Activated naive CD4-positive, alpha-beta T cell treated with Interleukin-2 at 50 U/mL for 16 hours (primary cell): ENCODE measurements around the gene ABCG5.
A peak's percentile ranks its signal among the peaks of the same experiment; 100 is the strongest.

Source experiments
- DNase-seq: peaks from one replicate; pipeline ENCODE4 v3.0.0-alpha.2; 2020

ABCG5 gene

DNA sequence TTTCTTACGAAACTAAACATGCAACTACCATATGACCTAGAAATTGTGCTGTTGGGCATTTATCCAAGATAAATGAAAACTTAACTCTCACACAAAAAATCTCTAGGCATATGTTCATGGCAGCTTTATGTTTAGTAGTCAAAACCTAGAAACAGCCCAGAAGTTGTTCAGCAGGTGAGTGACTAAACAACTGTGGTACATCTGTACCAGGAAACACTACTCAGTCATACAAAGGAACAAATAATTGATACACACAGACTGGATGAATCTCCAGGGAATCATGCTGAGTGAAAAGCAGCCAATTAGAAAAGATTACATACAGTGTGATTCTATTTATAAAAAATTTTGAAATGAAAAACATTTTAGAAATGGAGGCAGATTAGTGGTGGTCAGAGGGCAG, 35.5 kb downstream of the ABCG5 start:
- no peak for DNase-seq

DNA sequence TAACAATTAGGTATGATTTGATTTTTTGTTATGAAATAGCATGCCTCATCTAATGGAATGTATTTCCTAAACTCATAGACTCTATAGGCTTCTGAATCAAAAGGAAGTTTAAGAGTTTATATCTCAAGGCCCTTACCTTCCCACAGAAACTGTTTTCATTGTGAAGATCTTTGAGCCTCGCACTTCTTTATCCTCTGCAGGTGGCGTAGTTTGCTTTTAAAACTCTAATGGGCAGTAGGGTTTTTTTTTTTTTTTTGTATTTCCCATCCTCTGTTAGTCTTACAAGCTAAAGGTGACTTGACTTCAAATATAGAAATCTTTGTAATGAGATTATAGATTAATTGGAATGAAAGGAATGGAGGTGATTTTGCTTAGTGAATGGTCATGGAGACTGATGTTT, 36.5 kb downstream of the ABCG5 start:
- DNase-seq, result no peak

DNA sequence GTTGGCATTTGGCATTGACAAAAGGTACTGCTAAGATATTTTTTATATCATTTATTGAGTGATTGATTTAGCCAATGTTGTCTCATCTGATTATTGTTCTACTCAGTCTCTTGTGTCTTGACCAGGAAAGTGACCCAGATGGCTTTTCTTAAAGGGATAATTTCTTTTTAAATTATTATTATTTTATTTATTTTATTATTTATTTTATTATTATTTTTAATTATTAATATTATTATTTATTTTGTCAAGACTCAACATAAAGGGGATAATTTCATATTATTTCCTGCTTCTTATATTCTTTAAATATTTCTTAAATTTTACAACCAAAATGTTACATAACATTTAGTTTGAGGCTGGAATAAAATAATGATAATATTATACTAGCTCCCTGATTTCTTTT, 37.7 kb downstream of the ABCG5 start:
- no peak for DNase-seq

DNA sequence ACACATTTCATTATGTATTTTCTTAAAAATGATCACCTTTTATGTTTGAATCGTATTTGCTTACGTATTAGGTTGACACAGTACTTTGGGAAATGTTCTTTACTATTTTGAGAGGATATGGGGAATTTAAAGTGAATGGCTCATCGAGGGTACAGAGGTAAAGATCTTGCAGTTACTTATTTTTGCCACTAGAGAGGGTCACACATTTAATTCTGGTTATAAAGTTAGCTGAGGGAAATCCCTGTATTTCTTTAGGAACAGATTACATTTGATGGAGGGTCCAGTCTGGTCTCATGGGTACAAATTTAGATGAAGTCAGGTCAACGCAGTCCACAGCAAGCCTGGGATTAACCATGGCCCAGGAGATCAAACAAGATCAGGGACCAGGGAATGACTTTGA, 40.3 kb downstream of the ABCG5 start:
- DNase-seq, result no peak

DNA sequence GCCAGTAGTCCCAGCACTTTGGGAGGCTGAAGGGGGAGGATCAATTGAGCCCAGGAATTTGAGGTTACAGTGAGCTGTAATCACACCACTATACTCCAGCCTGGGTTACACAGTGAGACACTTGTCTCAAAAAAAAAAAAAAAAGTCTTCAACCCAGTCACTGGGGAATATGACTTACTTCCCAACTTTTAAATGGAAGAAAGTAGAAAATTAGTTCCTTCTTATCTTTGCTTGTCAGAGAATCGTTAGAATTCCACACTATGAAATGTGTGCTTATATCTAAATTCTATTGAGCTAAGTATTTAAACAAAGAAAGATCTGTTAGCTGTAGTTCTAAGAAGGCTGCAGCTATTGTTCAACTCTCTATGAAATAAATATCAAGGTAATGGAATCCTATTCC, 42.4 kb downstream of the ABCG5 start:
- no peak for DNase-seq

DNA sequence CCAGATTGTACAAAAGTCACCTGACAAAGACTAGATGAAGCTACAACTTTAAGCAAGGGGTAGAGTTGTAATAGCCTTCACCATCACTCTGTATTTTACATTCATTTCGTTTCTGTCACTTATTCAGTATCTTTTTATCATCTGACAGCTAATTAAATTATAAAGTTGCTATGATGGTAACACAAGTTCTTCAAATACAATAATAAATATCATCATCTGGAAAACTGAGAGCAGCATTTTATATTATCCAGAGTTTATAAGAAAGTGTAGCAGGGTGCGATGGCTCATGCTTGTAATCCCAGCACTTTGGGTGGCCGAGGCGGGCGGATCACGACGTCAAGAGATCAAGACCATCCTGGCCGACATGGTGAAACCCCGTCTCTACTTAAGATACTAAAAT, 43.7 kb downstream of the ABCG5 start:
- DNase-seq, result no peak

DNA sequence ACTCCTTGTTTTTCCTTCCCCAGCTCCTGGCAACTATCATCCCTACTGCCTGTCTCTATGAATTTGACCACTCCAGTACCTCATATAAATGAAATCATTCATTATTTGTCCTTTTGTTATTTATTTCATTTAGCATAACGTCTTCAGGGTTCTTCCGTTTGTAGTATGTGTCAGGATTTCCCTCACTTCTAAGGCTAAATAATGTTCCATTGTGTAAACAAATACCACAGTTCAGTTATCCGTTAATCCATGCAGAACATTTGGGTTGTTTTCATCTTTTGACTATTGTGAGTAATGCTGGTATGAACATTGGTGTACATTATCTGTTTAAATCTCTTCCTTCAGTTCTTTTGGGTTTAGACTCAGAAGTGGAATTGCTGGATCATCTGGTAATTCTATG, 46.0 kb downstream of the ABCG5 start:
- DNase-seq, result no peak

DNA sequence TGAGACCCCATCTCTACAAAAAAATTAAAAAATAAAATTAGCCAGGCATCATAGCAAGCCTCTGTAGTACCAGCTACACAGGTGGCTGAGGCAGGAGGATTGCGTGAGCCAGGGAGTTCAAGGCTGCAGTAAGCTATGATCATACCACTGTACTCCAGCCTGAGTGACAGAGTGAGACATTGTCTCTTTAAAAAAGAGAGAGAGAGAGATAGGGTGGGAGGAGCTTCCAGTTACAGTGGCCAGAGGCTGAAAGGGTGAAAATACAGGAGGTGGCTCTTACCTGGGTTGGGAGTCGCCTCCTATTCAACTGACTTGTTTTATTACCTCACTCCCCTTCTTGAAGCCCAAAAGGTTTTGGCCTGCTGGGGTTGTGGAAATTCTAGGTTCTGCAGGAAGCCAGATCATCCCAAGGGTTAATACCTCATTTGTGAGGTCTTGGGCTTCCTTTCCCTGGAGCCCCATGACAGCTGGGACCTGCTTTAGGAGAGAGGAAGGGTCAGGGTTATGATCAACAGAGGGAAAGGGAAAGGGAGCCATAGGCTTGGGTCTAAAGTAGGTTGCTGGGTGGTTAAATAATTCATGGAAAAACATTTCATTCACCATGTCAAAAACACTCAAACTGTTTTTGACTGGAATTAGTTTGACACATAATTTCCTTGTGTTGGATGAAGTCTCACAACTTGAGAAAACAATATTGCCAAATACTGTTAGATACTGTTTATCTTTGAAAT, 47.4 kb downstream of the ABCG5 start:
- DNase-seq, result no peak

DNA sequence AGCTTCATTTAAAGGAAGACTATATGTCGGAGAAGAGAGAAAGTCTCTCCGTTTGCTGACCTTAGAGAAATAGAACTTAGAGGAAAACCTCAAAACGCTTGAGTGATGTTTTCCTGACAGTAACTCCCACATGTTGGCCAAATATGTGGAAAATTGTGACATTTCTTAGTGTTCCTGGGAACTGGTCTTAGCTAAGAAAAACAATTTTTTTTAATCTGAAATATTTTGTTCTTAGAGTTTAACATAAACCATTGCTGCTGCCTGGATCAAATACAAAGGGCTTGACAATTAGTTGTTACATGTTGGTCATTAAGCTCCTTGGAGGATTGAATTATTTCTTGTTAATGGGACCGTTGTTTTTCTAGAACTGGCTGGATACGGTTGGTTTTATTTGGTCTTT, 48.5 kb downstream of the ABCG5 start:
- DNase-seq, result no peak

DNA sequence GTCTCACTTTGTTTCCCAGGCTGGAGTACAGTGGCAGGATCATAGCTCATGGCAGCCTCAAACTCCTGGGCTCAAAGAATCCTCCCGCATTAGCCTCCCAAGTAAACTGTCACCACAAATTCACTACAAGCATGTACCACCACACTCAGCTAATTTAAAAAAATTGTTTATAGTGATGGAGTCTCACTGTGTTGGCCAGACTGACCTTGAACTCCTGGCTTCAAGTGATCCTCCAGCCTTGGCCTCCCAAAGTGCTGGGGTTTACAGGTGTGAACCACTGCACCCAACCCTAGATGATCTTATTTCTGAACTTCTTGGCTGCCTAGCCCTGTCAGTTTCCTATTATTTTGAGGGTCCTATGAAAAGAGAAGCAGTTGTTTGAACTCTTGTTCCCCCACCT, 50.0 kb downstream of the ABCG5 start:
- DNase-seq, result no peak

DNA sequence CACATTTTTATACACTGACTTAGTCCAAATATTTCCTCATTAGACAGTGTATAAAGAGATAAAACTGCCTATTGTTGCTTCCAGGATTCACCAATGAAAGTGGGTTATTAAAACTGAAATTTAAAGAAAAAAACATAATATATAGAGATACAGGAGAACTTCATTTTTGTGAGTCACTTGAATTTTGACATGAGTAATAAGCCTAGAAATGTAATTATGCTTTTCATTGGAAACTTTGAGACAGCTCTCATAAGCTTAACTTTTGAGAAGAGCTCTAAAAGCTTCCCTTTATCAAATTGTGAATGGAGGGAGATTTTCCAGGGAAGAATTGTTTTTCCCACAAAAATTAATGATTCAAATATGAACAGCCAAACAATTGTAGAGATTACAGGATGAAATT, 50.7 kb downstream of the ABCG5 start:
- DNase-seq, result no peak

DNA sequence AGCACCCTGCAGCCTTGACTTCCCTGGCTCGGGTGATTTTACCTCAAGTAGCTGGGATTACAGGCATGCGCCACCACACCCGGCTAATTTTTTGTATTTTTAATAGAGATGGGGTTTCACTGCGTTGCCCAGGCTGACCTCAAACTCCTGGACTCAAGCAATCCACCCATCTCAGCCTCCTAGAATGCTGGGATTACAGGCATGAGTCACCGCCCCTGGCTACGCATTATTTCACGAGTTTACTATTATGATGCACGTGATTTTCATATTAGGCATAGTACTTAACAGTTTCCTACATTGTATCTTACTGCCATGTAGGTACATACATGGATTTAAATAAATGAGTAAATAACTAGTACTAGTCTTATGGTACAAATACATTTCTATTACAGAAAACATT, 60.4 kb downstream of the ABCG5 start:
- DNase-seq, result no peak

DNA sequence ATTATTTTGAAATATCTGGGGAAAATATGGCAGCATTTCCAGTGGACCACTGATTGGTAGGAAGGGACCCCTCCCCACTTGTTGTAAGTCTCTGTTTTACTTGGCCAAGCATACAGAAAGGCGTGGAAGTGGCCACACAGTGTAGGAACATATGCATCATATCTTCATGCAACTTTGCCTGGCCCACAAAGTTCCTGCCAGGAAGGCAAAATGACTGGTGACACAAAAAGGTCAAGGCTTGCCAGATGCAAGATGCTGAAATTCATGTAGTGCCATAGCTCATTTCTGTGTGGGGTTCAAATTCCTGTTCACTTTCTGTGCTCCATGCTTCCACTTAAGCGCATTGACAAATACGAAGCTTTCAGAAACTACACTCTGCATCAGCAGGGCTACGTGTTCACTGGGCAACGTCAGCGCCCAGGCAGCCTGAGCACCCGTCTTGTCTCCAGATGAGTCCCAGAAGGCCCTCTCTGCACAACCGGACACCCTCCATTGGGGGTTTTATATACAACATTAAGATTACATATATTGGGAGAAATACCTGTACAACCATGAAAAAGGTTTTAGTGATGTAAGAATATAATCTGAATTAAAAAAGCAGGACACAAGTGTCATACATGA, 61.2 kb downstream of the ABCG5 start:
- DNase-seq, result no peak

DNA sequence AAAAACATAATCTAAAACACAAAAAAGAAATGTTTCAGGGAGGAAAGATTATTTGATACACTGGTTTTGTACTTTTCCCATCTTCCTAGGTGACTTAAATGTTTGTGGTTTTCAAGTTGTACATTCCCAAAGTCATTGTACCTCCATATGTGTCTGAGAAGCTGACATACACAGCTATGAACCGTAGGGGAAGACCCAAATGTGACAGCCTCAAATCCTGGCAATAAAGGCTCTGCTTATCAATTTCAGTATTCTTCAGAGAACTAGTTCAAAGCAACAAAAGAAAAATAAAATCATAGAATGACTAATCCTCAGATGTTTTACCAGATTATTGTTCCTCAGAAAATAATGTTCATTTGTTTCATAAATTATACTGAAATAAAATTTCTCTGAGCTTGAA, 62.3 kb downstream of the ABCG5 start:
- DNase-seq, result no peak

DNA sequence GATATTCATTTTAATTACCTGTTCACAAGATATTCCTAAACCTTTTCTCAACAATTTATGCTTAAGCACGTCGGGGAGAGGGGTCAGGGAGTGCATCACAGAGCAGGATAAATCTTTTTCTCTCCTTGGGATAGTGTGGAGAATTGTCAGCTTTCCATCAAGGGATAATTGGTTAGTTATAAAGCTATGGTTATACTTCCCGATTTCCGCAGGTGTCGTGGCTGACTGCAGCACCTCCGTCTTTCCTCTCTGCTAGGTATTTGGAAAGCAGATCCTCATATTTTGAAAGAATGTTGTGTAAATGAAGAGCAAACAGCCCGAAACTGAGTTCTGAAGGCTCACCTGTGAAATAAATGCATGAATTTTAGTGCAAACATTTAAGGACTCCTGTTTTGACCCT, 64.0 kb downstream of the ABCG5 start:
- no peak for DNase-seq

DNA sequence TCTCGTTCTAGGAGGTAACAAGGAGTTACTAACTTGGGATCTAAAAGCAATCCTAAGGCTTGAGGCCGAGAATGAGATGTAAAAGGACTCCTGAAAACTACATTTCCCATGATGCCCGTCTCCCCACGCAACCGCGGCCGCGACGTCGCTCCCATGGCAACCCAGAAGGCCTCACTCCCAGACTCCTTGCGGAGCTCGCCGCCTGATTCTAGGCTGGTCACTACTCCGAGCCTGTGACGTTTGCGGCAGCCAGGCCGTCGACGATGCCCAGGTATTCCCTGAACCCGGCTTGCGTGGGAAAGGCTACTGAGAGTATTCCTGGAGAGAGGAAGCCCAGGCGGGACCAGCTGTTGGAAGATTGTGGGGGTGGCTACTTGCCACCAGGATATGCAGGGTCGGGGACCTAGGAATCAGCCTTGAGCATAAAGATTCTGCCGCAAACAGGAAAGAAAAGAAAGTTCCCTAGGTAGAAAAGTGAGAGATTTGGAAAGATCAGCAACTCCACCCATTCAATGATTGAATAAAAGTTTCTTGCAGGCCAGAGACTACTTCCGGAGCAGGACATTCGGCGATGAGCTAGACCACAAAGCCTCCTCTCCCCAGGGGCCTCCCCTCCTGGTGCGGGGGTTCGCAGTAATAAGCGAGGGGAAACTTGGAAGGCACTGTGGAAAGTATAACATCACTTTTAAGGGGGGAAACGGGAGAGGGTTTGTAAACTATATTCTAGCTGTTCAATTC, 64.6 kb downstream of the ABCG5 start, which contains the start of gene DYNC2LI1:
TSS of gene DYNC2LI1 (plus strand) at position 164 of the 738 bp plus-strand sequence. CDS start at position 264, 100 bp downstream.
- DNase-seq, result peak; percentile 82

DNA sequence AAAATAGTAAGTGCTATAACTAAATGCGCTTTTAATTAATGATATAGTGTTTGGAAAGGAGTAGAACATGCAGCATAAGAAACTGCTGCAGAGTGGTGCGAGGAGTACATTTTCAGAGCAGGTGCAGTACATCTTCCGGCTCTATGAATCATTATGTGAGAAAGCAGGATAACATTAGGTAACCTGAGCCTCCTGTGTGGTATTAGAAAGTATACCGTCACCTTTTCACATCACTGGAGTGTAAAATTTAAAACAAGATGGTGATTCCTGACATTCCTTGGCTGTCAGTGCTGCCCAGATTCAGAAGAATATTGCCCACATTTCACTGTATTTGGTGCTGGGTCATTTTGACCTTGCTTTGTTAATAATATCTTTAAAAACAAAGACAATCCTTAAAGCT, 72.6 kb downstream of the ABCG5 start:
- DNase-seq, result no peak

DNA sequence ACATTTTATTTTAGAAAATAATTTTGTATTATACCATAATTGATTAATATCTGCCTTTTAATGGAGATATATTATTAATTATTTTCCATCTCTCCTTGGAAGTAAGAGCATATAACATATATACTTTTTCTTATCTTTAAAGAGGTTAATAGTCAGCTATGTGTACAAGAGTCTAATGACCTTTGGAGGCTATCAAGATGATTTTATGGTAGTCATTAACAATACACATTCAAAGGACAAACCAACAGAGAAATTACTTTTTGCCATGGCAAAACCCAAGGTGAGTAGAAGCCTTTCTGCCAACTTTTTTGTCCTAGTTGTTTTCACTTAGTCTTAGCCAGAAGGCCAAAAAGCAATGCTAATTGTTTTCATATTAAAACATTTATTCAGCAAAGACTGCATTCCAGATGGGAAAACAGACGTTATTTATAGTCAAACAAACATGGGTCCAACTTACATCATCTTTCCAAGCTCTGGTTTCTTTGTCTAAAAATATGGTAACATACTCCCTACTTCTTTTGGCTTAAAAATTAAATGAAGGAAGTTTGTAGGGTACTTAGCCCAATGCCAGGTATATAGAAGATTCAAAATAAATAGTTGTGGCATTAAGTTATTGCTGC, 74.4 kb downstream of the ABCG5 start:
- no peak for DNase-seq

DNA sequence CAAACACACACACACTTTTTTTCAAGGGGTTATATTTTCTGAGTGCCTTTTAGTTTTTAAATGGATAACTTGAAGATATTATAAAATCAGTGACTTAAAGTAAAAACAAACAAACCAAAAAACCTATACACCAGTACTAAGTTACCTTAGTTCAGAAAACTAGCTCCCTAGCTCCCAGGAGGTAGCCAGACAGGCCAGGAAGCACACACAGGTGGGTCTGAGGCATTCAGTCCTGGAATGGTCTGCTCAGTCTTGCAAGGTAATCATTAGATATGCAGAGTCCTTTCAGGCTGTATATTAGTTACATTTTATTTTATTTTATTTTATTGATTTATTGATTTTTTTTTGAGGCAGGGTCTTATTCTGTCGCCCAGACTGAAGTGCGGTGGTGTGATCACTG, 75.5 kb downstream of the ABCG5 start:
- no peak for DNase-seq
